NCI-H2029 treated with DMSO at 0.1 percent for 48 hours (cell line): Measurements from ENCODE around the gene KANTR.
"Not testable (repeated sequence)": the region's sequence is repeated elsewhere in the genome, so short reads cannot be mapped to it uniquely, and the experiment has no call there.

Experiments
- DNase-seq: peaks from one replicate; lab custom pipeline; 2025; lab: John Stamatoyannopoulos, UW

KANTR gene

GRCh38 chrX:53128097-53128749, 34.3 kb downstream of the KANTR start:
- DNase-seq: no peak

GRCh38 chrX:53133400-53133799, 39.5 kb downstream of the KANTR start:
- no peak for DNase-seq

- DNase-seq: no peak
Observed at GRCh38 chrX:53135581-53135980, 41.6 kb downstream of the KANTR start.

- DNase-seq: no peak
Observed at GRCh38 chrX:53153581-53153980, 59.6 kb downstream of the KANTR start.

- DNase-seq: no peak
Observed at GRCh38 chrX:53155512-53156206, 61.7 kb downstream of the KANTR start.

- no peak for DNase-seq
Observed at GRCh38 chrX:53156207-53156596, 62.3 kb downstream of the KANTR start.

- DNase-seq: no peak
Observed at GRCh38 chrX:53159184-53159583, 65.2 kb downstream of the KANTR start.

- DNase-seq: no peak
Observed at GRCh38 chrX:53160297-53160983, 66.5 kb downstream of the KANTR start.

GRCh38 chrX:53163436-53163835, 69.5 kb downstream of the KANTR start:
- no peak for DNase-seq

- not testable (repeated sequence) for DNase-seq
Observed at GRCh38 chrX:53164566-53164965, 70.6 kb downstream of the KANTR start.

GRCh38 chrX:53166103-53166502, 72.2 kb downstream of the KANTR start:
- DNase-seq: no peak

GRCh38 chrX:53171356-53171755, 77.4 kb downstream of the KANTR start:
- no peak for DNase-seq
